Ascending aorta (tissue), 2 donors: ENCODE results near the gene MAP3K14. TPM values are rescaled to one million over a fixed set of nuclear protein-coding genes. Genes with fewer than 3 reads are reported as not detected.

Experiments
- DNase-seq, 2 donors: peaks; one replicate each; pipeline ENCODE4 v3.0.0-alpha.2; 2019; ENCODE audit warnings: low spot score in 2 of 2
- H3K27ac ChIP-seq, 2 donors: fragments of 200-600 bp; sonication (generic); one replicate each; pipeline ENCODE4 v1.5.1; 2016 to 2017; ENCODE audit warnings: mild to moderate bottlenecking in 1 of 2
- H3K27me3 ChIP-seq: fragments of 200-600 bp; sonication (generic); one replicate; pipeline ENCODE4 v1.5.1; 2017
- H3K36me3 ChIP-seq, 2 donors: fragments of 200-600 bp; sonication (generic); one replicate each; pipeline ENCODE4 v1.5.1; 2016
- H3K4me1 ChIP-seq, 2 donors: fragments of 200-600 bp; sonication (generic); one replicate each; pipeline ENCODE4 v1.5.1; 2016 to 2017; ENCODE audit warnings: mild to moderate bottlenecking in 1 of 2
- H3K4me3 ChIP-seq, 2 donors: fragments of 200-600 bp; sonication (generic); one replicate each; pipeline ENCODE4 v1.5.1; 2016 to 2017; ENCODE audit warnings: mild to moderate bottlenecking in 1 of 2
- H3K9me3 ChIP-seq, 2 donors: fragments of 200-600 bp; sonication (generic); one replicate each; pipeline ENCODE4 v1.5.1; 2016
- intact Hi-C: fragments of 100-400 bp; cut with DNase I; formaldehyde crosslinking; loops from one replicate; pipeline ENCODE4 v1.15.1; 2023
- total RNA-seq: library from RNA; depleted of rRNA; stranded (reverse); fragments of >200 nt; gene quantifications from one replicate; pipeline ENCODE4 v1.1.0, GENCODE V29; 2016
- TF ChIP-seq, protein P1 (sequence below), 3 experiments: fragments of 200-600 bp in 2 of 3; fragments of 450-650 bp in 1 of 3; sonication (generic) in 2 of 3; IDR thresholded peaks; one replicate each; pipeline ENCODE4 v1.5.1; 2016 to 2019; ENCODE audit warnings: antibody characterized with exemption in 3 of 3, mild to moderate bottlenecking in 1 of 3, moderate library complexity in 1 of 3

MAP3K14 gene
- total RNA-seq, 1 donor from 2014 or later = 7.7 TPM

DNA sequence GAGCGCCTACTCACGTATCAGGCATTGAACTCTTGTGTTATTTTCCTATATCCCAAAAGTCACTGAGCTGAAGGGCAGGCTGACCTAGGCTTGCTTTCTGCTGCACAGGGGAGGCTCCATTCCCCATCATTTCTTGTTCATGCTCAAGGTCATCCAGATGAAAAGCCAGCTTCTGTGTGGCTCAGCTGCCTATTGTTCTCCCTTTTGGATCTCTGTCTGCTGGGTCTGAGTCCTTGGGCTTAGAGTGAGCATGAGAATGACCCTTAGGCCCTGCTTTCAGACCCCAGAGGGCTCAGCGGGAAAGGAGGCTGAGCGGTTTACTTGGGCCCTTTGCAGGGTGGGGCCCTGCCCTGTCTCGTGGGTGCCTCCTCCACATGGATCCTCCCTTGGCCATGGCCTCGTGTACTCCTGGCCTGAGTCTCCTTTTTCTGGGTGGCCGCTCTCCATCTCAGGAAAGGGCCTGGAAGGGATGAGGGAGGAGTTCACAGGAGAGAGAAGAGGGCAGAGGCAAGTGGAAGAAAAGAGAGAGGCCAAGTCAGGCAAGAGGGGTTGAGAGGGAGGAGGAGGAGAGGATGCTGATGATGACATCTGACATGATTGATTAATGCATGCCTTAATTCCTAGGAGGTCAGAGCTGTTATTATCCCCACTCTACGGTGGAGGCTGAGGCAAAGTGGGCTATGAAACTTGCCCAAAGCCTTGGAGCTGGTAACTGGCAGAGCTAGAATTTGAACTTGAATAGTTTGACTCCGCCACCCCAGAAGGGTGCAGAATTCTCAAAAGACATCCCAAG, 19.8 kb upstream of the MAP3K14 start:
- TF ChIP-seq, protein P1, sequence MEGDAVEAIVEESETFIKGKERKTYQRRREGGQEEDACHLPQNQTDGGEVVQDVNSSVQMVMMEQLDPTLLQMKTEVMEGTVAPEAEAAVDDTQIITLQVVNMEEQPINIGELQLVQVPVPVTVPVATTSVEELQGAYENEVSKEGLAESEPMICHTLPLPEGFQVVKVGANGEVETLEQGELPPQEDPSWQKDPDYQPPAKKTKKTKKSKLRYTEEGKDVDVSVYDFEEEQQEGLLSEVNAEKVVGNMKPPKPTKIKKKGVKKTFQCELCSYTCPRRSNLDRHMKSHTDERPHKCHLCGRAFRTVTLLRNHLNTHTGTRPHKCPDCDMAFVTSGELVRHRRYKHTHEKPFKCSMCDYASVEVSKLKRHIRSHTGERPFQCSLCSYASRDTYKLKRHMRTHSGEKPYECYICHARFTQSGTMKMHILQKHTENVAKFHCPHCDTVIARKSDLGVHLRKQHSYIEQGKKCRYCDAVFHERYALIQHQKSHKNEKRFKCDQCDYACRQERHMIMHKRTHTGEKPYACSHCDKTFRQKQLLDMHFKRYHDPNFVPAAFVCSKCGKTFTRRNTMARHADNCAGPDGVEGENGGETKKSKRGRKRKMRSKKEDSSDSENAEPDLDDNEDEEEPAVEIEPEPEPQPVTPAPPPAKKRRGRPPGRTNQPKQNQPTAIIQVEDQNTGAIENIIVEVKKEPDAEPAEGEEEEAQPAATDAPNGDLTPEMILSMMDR (IDR thresholded peaks at IDR 0.05) = no peak
- no peaks in the 10 kb centered on the region for H3K36me3 ChIP-seq
- peaks cover 3 to 7% of the 10 kb centered on the region in 2 donors for H3K4me1 ChIP-seq
- peak in 1 of 2 donors; percentile 56 for DNase-seq
- H3K27ac ChIP-seq = no peak overlapping the region
- no peak overlapping the region for H3K4me3 ChIP-seq
- intact Hi-C loops = no loop called here
- no peaks in the 10 kb centered on the region for H3K9me3 ChIP-seq
- H3K27me3 ChIP-seq = no peaks in the 10 kb centered on the region

DNA sequence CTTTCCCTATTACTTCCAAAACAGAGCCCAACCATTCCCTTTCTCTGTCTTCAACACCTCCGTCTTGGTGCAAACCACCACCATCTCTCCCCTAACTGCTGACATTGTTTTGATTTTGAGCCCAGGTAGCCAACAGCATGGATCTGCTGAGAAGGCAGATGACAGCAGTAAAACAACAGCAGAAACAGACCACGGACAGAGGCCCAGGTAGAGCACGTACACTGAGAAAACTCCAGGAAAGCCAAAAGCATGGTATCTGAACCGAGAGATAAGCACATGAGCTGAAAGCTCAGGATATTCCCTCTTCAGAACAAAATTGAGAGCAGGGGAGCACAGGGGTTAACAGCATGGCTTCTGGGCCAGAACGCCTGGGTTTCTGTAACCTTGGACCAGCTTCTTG, 18.9 kb upstream of the MAP3K14 start:
- no peaks in the 10 kb centered on the region for H3K36me3 ChIP-seq

DNA sequence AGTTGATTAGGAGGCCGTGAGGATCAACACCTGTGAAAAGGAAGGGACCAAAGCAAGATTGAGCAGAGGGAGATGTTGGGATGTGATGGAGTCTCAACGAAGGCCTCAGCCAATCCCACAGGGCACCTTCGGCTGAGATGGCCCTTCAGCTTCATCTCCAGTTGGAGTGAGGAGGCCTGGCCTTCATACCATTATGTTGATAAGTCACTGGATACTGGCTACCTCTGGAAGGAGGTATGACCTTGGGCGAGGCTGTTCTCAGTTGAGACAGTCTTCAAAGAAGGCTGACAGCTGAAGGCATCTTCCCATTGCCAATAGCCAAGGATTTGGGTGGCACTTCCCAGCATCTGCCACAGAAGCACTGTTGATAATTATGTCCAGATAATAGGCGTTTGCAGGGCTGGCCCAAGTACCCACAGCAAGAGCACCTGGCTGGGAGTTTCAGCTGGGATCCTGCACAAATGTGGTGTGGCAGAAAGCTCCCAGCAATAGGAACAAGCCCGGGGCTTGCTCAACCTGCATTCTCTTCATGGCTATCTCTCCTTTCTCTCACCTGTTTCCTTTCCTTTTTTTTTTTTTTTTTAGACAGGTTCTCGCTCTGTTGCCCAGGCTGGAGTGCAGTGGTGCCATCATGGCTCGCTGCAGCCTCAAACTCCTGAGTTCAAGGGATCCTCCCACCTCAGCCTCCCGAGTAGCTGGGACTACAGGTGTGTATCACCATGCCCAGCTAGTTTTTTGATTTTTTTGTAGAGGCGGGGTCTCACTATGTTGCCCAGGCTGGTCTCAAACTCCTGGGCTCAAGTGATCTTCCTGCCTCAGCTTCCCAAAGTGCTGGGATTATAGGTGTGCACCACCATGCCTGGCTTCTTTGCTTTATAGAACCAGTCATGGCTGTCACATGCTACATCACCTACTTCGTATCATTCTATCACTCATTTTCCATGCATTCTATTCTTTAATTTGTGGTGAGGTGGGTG, 18.2 kb upstream of the MAP3K14 start:
- Histone ChIP-seq H3K4me1 (peaks cover 3 to 7% of the 10 kb centered on the region in 2 donors), H3K4me3 (no peak overlapping the region), H3K36me3 (no peaks in the 10 kb centered on the region), H3K9me3 (no peaks in the 10 kb centered on the region), H3K27ac (no peak overlapping the region), H3K27me3 (no peaks in the 10 kb centered on the region)
- TF ChIP-seq, protein P1 (IDR thresholded peaks at IDR 0.05) = no peak
- DNase-seq = peak in 1 of 2 donors; percentile 37
- intact Hi-C loops = no loop called here

More for the DNA sequence above, 18.9 kb upstream of the MAP3K14 start:
- TF ChIP-seq, protein P1 (IDR thresholded peaks at IDR 0.05) = no peak
- Histone ChIP-seq H3K27me3 (no peaks in the 10 kb centered on the region), H3K9me3 (no peaks in the 10 kb centered on the region), H3K4me1 (peaks cover 3 to 7% of the 10 kb centered on the region in 2 donors), H3K4me3 (no peak overlapping the region), H3K27ac (no peak overlapping the region)
- intact Hi-C loops = no loop called here
- DNase-seq = peak in 1 of 2 donors; percentile 8

DNA sequence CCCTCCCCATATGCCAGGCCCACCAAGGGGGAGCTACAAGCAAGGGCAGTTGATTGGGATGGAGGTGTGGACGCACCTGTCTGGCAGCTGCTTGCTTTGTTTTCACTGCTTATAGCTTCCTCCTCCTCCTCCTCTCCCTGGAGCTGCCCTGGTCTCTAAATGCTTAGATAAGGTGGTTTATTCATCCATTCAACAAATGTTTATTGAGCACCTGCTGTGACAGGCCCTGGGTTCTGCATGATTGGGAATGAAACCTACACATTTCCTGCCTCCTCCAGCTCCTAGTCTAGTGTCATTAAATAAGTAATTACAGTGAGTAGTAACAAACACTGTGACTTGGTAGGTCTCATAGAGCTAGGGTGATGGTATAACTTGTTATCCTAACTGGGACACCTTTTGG, 17.4 kb upstream of the MAP3K14 start:
- H3K27ac ChIP-seq = no peak overlapping the region
- H3K4me1 ChIP-seq = peaks cover 3 to 7% of the 10 kb centered on the region in 2 donors
- TF ChIP-seq, protein P1 (IDR thresholded peaks at IDR 0.05) = no peak
- intact Hi-C loops = no loop called here
- H3K4me3 ChIP-seq = no peak overlapping the region
- H3K27me3 ChIP-seq = no peaks in the 10 kb centered on the region
- no peaks in the 10 kb centered on the region for H3K36me3 ChIP-seq
- H3K9me3 ChIP-seq = no peaks in the 10 kb centered on the region
- peak in 1 of 2 donors; percentile 41 for DNase-seq

DNA sequence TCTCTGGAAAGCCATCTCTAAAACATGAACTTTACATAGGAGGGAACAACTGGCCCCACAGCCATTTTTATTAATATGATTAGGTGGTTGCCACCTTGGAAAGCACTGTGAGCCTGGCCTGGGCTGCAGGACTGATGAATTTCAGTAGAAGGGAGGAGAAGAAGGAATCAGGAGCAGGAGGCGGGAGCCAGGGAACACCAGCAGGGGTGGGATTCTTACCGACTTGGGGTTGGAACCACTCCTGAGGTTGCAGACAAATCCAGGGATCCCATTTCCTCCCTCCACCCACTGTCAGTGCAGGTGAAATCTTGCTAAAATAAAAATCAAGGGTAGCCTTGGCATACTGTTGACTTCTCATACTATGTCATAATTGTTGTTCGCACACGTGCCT, 16.9 kb upstream of the MAP3K14 start:
- DNase-seq = peak in 1 of 2 donors; percentile 28
- Histone ChIP-seq H3K36me3 (no peaks in the 10 kb centered on the region), H3K9me3 (no peaks in the 10 kb centered on the region), H3K27me3 (no peaks in the 10 kb centered on the region), H3K4me1 (peaks cover 3 to 7% of the 10 kb centered on the region in 2 donors), H3K27ac (peak overlapping the region in 1 of 2 donors; percentile 19), H3K4me3 (no peak overlapping the region)
- intact Hi-C loops = no loop called here
- TF ChIP-seq, protein P1 (IDR thresholded peaks at IDR 0.05) = no peak
